Fibroblast of the aortic adventitia (primary cell): ENCODE results near the gene TPSG1. TPM values are rescaled to one million over a fixed set of nuclear protein-coding genes. Genes with fewer than 3 reads are reported as not detected.
"Not testable (repeated sequence)": the region's sequence is repeated elsewhere in the genome, so short reads cannot be mapped to it uniquely, and the experiment has no call there.

Experiments used
- DNase-seq: peaks from one replicate; pipeline ENCODE4 v3.0.0-alpha.2; 2010; ENCODE audit warnings: low read depth
- H3K4me3 ChIP-seq: 2 replicates; pipeline ENCODE4 v1.5.1; 2011; ENCODE audit warnings: low read depth, mild to moderate bottlenecking, control low read depth, low read length, moderate library complexity
- total RNA-seq: library from RNA; depleted of rRNA; stranded (reverse); fragments of >200 nt; gene quantifications from 2 replicates; pipeline ENCODE4 v1.2.3, GENCODE V29; 2012; ENCODE audit warnings: low replicate concordance
- TF ChIP-seq, protein P1 (sequence below): IDR thresholded peaks from 2 replicates; pipeline ENCODE4 v1.5.1; 2011; ENCODE audit warnings: mild to moderate bottlenecking, low read length, control low read depth, inconsistent platforms; ENCODE audit not compliant: insufficient read depth

TPSG1 gene
- total RNA-seq, 1 donor = not detected

DNA sequence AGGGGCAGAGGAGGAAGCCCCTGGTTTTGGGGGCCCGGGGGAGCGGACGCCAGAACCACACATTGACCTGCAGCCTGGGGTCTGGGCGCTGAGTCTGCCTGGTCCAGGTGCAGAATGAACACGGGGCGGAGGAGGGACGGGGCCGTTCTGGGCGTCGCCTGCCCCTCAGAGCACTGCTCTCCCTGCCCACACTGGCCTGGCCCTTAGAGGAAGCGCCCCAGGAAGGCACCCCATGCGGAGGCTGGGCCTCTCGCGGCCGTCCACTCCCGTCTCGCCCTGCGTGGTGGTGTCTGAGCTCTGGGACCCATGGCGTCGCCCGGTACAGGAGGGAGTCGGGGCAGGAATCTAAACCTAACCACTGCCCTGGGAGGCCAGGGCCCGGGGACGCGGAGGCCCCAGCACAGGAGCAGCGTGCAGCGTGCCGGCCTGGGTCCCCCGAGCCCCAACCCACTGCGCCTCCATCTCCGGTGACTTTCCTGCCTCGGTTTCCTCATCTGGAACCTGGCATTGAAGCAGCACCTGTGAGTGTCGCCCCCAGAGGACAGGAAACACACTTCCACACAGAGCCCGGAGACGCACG lies 35.1 kb upstream of the TPSG1 start:
- DNase-seq = no peak
- TF ChIP-seq, protein P1, sequence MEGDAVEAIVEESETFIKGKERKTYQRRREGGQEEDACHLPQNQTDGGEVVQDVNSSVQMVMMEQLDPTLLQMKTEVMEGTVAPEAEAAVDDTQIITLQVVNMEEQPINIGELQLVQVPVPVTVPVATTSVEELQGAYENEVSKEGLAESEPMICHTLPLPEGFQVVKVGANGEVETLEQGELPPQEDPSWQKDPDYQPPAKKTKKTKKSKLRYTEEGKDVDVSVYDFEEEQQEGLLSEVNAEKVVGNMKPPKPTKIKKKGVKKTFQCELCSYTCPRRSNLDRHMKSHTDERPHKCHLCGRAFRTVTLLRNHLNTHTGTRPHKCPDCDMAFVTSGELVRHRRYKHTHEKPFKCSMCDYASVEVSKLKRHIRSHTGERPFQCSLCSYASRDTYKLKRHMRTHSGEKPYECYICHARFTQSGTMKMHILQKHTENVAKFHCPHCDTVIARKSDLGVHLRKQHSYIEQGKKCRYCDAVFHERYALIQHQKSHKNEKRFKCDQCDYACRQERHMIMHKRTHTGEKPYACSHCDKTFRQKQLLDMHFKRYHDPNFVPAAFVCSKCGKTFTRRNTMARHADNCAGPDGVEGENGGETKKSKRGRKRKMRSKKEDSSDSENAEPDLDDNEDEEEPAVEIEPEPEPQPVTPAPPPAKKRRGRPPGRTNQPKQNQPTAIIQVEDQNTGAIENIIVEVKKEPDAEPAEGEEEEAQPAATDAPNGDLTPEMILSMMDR = no peak
- H3K4me3 ChIP-seq = no peak overlapping the region

DNA sequence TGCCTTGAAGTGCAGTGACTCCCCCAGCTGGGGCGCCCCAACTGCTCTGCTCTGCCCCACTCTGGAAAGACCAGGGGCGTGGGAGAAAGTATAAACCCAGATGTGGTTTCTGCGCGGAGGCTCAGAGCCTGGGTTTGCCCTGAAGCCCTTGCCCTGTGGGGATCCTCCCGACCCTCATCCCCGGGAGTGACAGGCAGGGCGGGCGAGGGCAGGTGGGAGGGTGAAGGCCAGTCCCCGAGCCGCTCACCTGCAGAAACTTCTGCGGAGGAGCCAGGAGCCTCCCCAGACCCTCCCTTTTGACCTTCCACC lies 34.6 kb upstream of the TPSG1 start:
- TF ChIP-seq, protein P1 = no peak
- DNase-seq = no peak
- H3K4me3 ChIP-seq = no peak overlapping the region

DNA sequence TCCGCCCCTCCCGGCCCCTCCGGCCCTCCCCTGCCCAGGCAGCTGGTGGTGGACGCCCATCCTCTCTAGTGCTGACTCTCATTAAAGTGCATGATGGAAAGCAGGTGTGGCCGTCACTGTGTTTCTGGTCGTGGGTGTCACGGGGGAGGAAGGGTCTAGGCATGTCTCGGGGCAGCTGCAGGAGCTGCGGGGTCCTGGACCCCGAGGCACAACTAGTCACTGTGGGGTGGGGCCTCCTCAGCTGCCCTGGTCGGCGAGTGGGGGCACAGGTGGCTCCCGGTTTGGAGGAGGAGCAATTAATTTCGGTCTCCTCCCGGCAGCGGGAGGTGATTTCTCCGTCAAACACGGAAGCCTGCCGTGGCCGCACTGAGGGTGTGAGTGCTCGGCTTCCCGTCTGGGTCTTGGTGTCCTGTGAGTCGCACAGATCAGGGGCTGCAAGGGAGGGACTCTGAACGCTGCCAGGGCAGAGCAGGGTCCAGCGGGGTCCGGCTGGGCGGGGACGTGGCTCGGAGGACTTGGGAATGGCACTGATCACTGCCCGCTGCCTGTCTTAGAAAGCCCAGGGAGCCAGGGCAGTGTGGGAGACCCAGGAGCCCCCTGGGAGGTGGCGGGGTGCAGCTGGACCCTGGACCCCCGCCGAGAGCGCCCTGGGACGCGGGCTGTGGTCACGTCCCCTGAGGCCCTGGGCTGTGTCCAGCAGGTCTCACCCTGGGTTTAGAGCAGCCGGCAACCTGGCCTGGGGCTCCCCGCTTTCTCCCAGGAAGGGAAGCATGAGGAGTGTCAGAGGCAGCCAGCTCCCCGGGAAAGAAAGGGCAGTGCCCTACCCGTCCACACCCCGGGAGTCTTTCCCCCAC lies 34.1 kb upstream of the TPSG1 start:
- TF ChIP-seq, protein P1 = no peak
- no peak for DNase-seq
- no peak overlapping the region for H3K4me3 ChIP-seq

DNA sequence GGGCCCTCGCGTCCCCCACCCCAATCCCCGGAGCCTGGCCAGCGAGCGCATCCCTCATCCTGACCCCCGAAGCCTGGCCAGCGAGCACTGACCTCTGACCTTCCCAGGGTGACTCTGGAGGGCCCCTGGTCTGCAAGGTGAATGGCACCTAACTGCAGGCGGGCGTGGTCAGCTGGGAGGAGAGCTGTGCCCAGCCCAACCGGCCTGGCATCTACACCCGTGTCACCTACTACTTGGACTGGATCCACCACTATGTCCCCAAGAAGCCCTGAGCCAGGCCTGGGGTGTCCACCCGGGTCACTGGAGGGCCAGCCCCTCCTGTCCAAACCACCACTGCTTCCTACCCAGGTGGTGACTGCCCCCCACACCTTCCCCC lies 33.1 kb upstream of the TPSG1 start:
- no peak overlapping the region for H3K4me3 ChIP-seq
- no peak for DNase-seq
- TF ChIP-seq, protein P1 = no peak

DNA sequence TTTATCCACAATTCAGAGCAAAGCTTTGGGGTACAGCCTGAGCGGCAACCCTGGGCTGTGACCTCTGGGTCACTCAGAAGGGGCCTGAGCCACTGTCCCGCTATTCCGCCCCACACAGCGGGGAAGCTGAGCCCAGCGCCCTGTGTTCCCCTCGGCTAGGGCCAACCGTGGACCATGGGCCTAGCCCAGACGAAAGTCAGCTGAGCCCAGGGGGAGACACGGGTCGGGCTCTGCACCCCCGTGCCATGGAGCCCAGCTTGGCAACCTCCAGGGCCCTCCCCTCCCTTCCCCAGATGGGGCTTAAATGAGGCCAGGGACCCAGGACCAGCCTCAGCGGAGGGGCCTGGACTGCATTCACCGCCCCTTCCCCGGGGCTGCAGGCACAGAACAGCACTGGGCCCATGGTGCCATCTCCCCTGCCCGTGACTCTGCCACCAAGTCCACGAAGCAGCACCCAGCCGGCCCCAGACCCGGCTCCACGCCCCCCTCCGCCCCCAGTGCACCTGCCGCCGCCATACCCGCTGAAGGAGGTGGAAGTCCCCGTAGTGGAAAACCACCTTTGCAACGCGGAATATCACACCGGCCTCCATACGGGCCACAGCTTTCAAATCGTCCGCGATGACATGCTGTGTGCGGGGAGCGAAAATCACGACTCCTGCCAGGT lies 32.6 kb upstream of the TPSG1 start:
- DNase-seq = no peak
- no peak overlapping the region for H3K4me3 ChIP-seq
- TF ChIP-seq, protein P1 = no peak

DNA sequence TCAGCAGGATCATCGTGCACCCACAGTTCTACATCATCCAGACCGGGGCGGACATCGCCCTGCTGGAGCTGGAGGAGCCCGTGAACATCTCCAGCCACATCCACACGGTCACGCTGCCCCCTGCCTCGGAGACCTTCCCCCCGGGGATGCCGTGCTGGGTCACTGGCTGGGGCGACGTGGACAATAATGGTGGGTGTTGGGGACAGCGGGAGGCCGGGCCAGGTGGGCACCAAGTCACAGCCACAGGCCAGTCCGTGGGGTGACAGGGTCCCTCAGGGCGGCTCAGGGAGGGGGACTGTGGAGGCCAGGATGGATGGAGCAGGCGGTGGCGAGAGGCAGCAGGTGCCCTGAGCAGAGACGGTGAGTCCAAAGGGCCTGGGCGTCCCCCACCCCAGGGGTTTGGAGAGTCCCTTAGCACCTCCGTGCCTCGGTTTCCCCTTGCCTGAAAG lies 31.8 kb upstream of the TPSG1 start:
- TF ChIP-seq, protein P1 = no peak
- no peak overlapping the region for H3K4me3 ChIP-seq
- DNase-seq = no peak

GRCh38 chr16:1256296-1256873 lies 31.3 kb upstream of the TPSG1 start:
- DNase-seq = not testable (repeated sequence)

DNA sequence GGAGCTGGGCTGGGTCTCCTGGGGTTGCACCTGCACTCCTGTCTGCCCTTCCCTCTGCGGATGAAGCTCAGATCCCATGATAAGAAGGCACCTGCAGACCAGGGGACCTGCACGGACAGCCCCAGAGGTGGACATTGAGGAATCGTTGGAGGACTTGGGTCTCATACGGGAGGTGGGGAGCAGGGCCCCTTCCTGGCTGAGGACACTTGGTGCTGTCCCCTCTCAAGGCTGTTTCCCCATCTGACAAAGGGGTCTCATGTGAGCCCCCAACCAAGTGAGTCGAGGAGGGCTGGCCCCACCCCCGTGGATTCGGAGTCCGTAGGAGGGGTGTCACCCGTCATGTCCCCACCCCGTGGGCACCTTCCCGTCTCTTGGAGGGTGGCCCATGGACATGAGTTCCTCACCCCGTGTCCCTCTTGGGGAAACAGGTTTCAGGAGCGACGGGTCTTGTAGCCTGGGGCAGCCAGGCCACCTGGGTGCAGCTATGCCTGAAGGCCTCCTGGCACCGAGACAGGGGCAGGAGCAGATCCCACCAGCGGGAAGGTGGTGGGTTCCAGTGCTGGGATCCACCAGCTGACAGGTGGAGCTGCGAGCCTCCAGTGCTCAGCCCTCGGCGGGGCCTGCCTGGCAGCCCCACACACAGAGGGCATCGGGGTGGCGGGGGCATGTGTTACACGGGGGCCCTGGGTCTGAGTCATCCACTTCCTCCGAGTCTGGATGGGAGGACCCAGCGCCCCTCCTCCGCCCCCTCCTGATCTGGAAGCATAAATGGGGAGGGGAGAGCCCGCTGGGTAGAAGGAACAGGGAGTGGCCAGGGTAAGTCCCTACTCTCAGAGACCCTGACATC lies 30.4 kb upstream of the TPSG1 start, which contains the start of gene TPSD1:
TPSD1 (plus strand) TSS at position 794 of the 847 bp plus-strand sequence. CDS start 212 bp downstream, outside the sequence.
- not testable (repeated sequence) for H3K4me3 ChIP-seq, DNase-seq

More at GRCh38 chr16:1256296-1256873, 31.3 kb upstream of the TPSG1 start:
- not testable (repeated sequence) for H3K4me3 ChIP-seq

DNA sequence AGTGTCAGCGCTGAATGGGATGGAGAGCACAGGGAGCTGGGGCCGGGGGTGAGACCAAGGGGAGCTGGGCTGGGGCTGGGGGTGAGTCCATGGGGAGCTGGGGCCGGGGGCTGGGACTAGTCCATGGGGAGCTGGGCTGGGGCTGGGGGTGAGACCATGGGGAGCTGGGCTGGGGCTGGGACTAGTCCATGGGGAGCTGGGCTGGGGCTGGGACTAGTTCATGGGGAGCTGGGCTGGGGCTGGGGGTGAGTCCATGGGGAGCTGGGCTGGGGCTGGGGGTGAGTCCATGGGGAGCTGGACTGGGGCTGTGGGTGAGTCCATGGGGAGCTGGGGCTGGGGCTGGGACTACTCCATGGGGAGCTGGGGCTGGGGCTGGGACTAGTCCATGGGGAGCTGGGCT lies 29.8 kb upstream of the TPSG1 start:
- H3K4me3 ChIP-seq, DNase-seq: not testable (repeated sequence)
